ENCODE measurements around the gene CDK15.

- TF ChIP-seq TARDBP (IDR thresholded peaks at IDR 0.05), result no peak
- no peak for TF ChIP-seq ELF4 (IDR thresholded peaks at IDR 0.05)
- TF ChIP-seq SUZ12 (IDR thresholded peaks at IDR 0.05), result no peak
- TF ChIP-seq FOXK2 (IDR thresholded peaks at IDR 0.05), result no peak
- TF ChIP-seq NFRKB (IDR thresholded peaks at IDR 0.05), result no peak
- no peak for TF ChIP-seq FOXA1 (IDR thresholded peaks at IDR 0.05)
- no peak for TF ChIP-seq CTBP1 (IDR thresholded peaks at IDR 0.05; ENCODE audit: borderline replicate concordance)
- TF ChIP-seq PKNOX1 (IDR thresholded peaks at IDR 0.05), result no peak
- TF ChIP-seq SP1 (IDR thresholded peaks at IDR 0.05), result no peak
- no peak for TF ChIP-seq BHLHE40 (IDR thresholded peaks at IDR 0.05; ENCODE audit: borderline replicate concordance)
- TF ChIP-seq ARNT (IDR thresholded peaks at IDR 0.05), result no peak
Observed at GRCh38 chr2:201909961-201910361, 103.6 kb downstream of the CDK15 start.
